ENCODE measurements around the gene RTL10. TPM values are rescaled to one million over a fixed set of nuclear protein-coding genes. Genes with fewer than 3 reads are reported as not detected.

RTL10 gene
- total RNA-seq, 1 experiment from 2014 or later = 21.5 TPM

GRCh38 chr22:19879992-19880785 lies 25.5 kb upstream of the RTL10 start:
- POLR2A ChIA-PET = interaction anchor here (1.9 kb wide), 1 partner anchor 10 kb away, joined by 8 read pairs; no protein-coding TSS in a partner anchor
- TF ChIP-seq TEAD1 (CRISPR knock-in tag; IDR thresholded peaks at IDR 0.05) (no peak), CTCF (IDR thresholded peaks at IDR 0.05) (no peak), E2F1 (CRISPR knock-in tag; IDR thresholded peaks at IDR 0.05) (no peak), ZNF317 (CRISPR knock-in tag; IDR thresholded peaks at IDR 0.05; ENCODE audit: borderline replicate concordance, low read depth) (no peak), E2F4 (CRISPR knock-in tag; IDR thresholded peaks at IDR 0.05; ENCODE audit: borderline replicate concordance, low read depth) (no peak), RELA (CRISPR knock-in tag; IDR thresholded peaks at IDR 0.05; ENCODE audit: borderline replicate concordance) (no peak)
- no peak overlapping the region; the same call in 1 of the 2 replicates for H3K4me3 Mint-ChIP-seq
- peaks cover 30% of the 10 kb centered on the region for H3K4me1 Mint-ChIP-seq
- no peaks in the 10 kb centered on the region for H3K9me3 Mint-ChIP-seq
- H3K27me3 Mint-ChIP-seq (ENCODE audit: low read depth) = no peaks in the 10 kb centered on the region; the same call in 1 of the 2 replicates
- CTCF ChIA-PET = interaction anchor here (0.8 to 1.3 kb wide), 7 partner anchors 10 to 156 kb away, joined by 3 to 7 read pairs (median 4); partner anchors contain the start of gene GP1BB
- ATAC-seq (no peak), DNase-seq (ENCODE audit: low spot score) (peak; percentile 10)
- H3K36me3 Mint-ChIP-seq = no peaks in the 10 kb centered on the region
- peak overlapping the region; percentile 98 for H3K27ac Mint-ChIP-seq

GRCh38 chr22:19879643-19879991 lies 24.9 kb upstream of the RTL10 start:
- DNase-seq (ENCODE audit: low spot score) (peak; percentile 7), ATAC-seq (no peak)
- ChIA-PET POLR2A (no interaction called here), CTCF (interaction anchor here (1.1 to 1.3 kb wide), 2 partner anchors 11 to 149 kb away, joined by 3 to 4 read pairs; no protein-coding TSS in a partner anchor)
- H3K36me3 Mint-ChIP-seq = no peaks in the 10 kb centered on the region
- no peaks in the 10 kb centered on the region; the same call in 1 of the 2 replicates for H3K27me3 Mint-ChIP-seq (ENCODE audit: low read depth)
- H3K27ac Mint-ChIP-seq = no peak overlapping the region
- H3K9me3 Mint-ChIP-seq = no peaks in the 10 kb centered on the region
- peaks cover 30% of the 10 kb centered on the region for H3K4me1 Mint-ChIP-seq
- no peak for TF ChIP-seq EMX1 (CRISPR knock-in tag; IDR thresholded peaks at IDR 0.05)
- no peak for TF ChIP-seq NFATC4 (CRISPR knock-in tag; IDR thresholded peaks at IDR 0.05)
- no peak for TF ChIP-seq ZNF416 (CRISPR knock-in tag; IDR thresholded peaks at IDR 0.05)
- TF ChIP-seq SP1 (CRISPR knock-in tag; conservative IDR thresholded peaks at IDR 0.05) = no peak
- no peak for TF ChIP-seq ETV6 (CRISPR knock-in tag; IDR thresholded peaks at IDR 0.05)
- no peak for TF ChIP-seq FOXK1 (CRISPR knock-in tag; IDR thresholded peaks at IDR 0.05)
- no peak for TF ChIP-seq CTCF (IDR thresholded peaks at IDR 0.05)
- TF ChIP-seq ZNF219 (CRISPR knock-in tag; IDR thresholded peaks at IDR 0.05; ENCODE audit: borderline replicate concordance) = no peak
- no peak for TF ChIP-seq IRF2 (CRISPR knock-in tag; IDR thresholded peaks at IDR 0.05; ENCODE audit: borderline replicate concordance, low read depth)
- TF ChIP-seq CREB1 (CRISPR knock-in tag; IDR thresholded peaks at IDR 0.05) = no peak
- no peak for TF ChIP-seq E2F5 (CRISPR knock-in tag; IDR thresholded peaks at IDR 0.05)
- TF ChIP-seq ZBTB21 (CRISPR knock-in tag; IDR thresholded peaks at IDR 0.05; ENCODE audit: borderline replicate concordance) = no peak
- no peak for TF ChIP-seq ZNF281 (CRISPR knock-in tag; IDR thresholded peaks at IDR 0.05)
- TF ChIP-seq E2F4 (CRISPR knock-in tag; IDR thresholded peaks at IDR 0.05; ENCODE audit: borderline replicate concordance, low read depth) = no peak
- TF ChIP-seq NFE2L1 (CRISPR knock-in tag; IDR thresholded peaks at IDR 0.05) = no peak
- no peak overlapping the region for H3K4me3 Mint-ChIP-seq
